T-helper 1 cell treated with Interleukin-12 subunit alpha and Interleukin-12 subunit beta and Interleukin-4 antibody, amounts not matched to agents 30 μg/mL and 1 μg/mL, for 36 hours (primary cell): ENCODE data around the gene CD200R1L.

Source experiments
- H3K27ac Mint-ChIP-seq: one replicate; pipeline ENCODE4 v1.8.0; 2021; ENCODE audit warnings: mild to moderate bottlenecking, mixed read lengths
- H3K27me3 Mint-ChIP-seq: one replicate; pipeline ENCODE4 v1.8.0; 2021; ENCODE audit warnings: low read depth, mixed read lengths
- H3K36me3 Mint-ChIP-seq: one replicate; pipeline ENCODE4 v1.8.0; 2021; ENCODE audit warnings: low read depth, mixed read lengths
- H3K4me1 Mint-ChIP-seq: one replicate; pipeline ENCODE4 v1.8.0; 2021; ENCODE audit warnings: low read depth, mixed read lengths
- H3K4me3 Mint-ChIP-seq: one replicate; pipeline ENCODE4 v1.8.0; 2021; ENCODE audit warnings: mild to moderate bottlenecking, moderate library complexity, mixed read lengths
- H3K9me3 Mint-ChIP-seq: one replicate; pipeline ENCODE4 v1.8.0; 2021; ENCODE audit warnings: mixed read lengths

CD200R1L gene

DNA sequence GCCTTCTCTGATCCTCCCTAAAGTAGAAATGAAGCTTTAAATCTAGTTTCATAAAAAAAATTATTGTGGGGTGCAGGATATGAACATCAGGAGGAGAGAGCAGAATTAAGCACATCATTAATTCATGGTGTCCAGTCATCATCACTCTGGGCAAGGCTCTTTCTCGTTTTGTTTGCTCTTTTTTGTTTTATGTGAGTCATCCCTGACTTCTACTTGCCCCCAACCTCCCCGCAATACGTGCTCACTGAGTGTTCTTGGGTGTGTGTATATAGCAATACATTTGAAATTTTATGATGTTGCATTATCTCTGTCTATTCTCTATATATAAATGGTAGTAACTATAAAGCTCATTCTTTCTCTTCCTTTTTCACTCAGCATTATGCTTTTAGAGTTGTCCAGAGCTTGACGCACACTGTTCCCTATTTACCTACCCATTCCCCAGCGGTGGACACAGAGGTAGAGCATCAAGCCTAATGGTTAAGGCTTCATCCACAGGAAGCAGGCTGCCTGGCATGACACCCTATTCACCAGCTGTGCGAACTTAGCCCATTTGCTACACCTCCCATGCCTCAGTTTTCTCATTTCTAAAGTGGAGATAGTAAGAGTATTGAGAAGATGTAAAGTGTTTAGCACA, 72.3 kb downstream of the CD200R1L start:
- peaks cover 32% of the 10 kb centered on the region for H3K4me1 Mint-ChIP-seq
- no peaks in the 10 kb centered on the region for H3K9me3 Mint-ChIP-seq
- H3K27ac Mint-ChIP-seq = no peak overlapping the region
- H3K27me3 Mint-ChIP-seq = peaks cover 4% of the 10 kb centered on the region
- H3K4me3 Mint-ChIP-seq = no peak overlapping the region
- H3K36me3 Mint-ChIP-seq = peaks cover 6% of the 10 kb centered on the region

DNA sequence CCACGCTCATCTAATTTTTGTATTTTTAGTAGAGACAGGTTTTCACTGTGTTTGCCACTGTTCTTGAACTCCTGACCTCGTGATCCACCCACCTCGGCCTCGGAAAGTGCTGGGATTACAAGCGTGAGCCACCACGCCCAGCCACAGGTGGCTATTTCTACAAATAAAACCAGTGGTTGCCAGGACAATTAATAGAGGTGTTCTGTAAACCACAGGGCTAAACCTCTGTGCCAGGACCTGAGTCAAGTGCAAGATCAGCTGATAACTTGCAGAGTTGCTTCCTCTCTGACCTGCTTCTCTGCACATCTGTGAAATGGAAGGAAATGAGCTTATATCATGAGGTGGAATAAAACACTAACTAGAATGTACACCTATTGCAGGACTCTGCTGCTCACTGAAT, 72.8 kb downstream of the CD200R1L start:
- H3K27ac Mint-ChIP-seq = peak overlapping the region; percentile 34
- peaks cover 6% of the 10 kb centered on the region for H3K36me3 Mint-ChIP-seq
- H3K27me3 Mint-ChIP-seq = no peaks in the 10 kb centered on the region
- H3K9me3 Mint-ChIP-seq = no peaks in the 10 kb centered on the region
- peaks cover 33% of the 10 kb centered on the region for H3K4me1 Mint-ChIP-seq
- H3K4me3 Mint-ChIP-seq = no peak overlapping the region

DNA sequence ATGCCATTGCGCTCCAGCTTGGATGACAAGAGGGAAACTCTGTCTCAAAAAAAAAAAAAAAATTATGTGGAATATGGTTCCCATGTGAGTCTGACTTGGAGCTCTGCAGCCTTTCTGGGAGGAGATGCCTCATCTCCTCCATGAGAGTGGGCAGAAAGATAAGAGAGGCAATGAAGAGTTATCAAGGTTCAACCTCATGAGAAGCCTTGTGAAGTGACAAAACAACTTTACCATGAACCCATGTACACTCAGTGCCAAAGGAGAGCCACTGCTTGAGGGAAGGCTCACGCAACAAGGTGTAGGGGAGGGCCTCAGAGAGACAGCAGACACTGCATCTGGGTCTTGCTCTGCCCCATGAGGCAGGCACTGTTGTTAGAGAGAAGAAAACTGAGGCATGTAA, 75.7 kb downstream of the CD200R1L start:
- H3K4me3 Mint-ChIP-seq = no peak overlapping the region
- H3K27me3 Mint-ChIP-seq = no peaks in the 10 kb centered on the region
- no peak overlapping the region for H3K27ac Mint-ChIP-seq
- H3K4me1 Mint-ChIP-seq = peaks cover 32% of the 10 kb centered on the region
- H3K9me3 Mint-ChIP-seq = no peaks in the 10 kb centered on the region
- peaks cover 2% of the 10 kb centered on the region for H3K36me3 Mint-ChIP-seq

DNA sequence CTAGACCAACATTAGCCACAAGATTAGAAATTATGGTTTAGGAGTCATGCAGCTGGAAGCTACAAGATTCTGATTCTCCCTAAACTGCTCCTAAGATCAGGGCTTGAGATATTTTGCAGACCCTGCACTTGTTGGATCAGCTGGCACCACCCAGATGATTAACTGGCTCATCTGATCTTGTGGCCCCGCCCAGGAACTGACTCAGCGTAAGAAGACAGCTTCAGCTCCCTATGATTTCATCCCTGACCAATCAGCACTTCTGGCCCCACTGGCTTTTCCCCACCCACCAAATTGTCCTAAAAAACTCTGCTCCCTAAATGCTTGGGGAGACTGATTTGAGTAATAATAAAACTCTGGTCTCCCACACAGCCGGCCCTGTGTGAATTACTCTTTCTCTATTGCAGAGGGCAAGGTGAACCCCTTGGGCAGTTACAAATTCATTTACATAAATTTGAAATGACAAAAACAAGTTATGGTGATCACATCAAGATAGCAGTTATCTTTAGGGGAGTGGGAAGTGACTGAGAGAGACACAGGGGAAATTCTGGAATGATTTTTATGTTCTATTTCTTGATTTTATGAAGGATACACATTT, 76.5 kb downstream of the CD200R1L start:
- H3K9me3 Mint-ChIP-seq = no peaks in the 10 kb centered on the region
- H3K4me3 Mint-ChIP-seq = no peak overlapping the region
- no peaks in the 10 kb centered on the region for H3K27me3 Mint-ChIP-seq
- H3K36me3 Mint-ChIP-seq = peaks cover 2% of the 10 kb centered on the region
- H3K27ac Mint-ChIP-seq = no peak overlapping the region
- H3K4me1 Mint-ChIP-seq = peaks cover 28% of the 10 kb centered on the region

DNA sequence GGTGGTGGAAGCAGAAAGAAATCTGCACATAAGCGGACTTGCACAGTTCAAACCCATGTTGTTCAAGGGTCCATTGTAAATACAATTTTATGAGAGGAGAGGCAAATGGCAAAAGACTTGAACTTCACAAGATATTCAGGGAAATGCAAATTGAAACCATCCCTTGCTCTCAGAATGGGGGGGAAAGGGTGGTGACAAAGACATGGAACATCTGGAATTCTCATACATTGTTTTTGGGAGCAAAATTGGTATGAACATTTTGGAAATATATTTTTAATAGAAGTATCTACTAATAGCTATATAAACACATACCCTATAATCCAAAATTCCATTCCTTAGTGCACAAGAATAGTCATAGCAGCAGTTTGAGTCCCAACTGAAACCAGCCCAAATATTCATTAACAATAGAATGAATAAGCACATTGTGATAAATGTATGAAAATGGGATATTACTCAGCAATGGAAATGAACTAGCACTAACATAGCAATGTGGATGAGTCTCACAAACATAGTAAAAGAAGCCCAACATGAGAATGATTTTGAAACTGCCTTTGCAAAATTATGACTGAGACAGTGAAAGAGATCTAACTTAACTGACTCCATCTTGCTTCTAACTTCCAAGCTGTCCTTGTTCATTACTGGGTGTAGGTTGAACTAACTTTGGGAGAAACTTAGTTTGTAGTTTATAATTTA, 77.2 kb downstream of the CD200R1L start:
- Mint-ChIP-seq H3K4me1 (peaks cover 23% of the 10 kb centered on the region), H3K27ac (no peak overlapping the region), H3K27me3 (no peaks in the 10 kb centered on the region), H3K9me3 (no peaks in the 10 kb centered on the region), H3K4me3 (no peak overlapping the region), H3K36me3 (peaks cover 2% of the 10 kb centered on the region)

DNA sequence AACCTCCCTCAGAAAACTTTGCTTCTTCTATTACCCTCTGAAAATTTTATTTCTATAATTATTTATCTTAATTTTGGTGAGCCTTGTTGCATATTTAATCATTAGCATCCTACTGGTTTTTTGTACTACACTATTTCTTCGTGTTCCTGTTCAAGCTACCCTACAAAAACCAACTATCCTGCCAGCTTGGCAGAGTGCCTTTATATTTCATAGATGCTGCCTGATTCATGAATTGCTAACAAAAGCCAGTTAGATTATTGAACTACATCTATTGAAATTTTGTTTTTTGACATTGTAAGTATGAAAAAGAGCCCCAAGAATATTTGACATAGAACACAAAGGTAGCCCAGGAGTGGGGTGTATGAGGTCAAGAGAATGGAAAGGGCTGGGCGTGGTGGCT, 78.9 kb downstream of the CD200R1L start:
- no peak overlapping the region for H3K4me3 Mint-ChIP-seq
- no peak overlapping the region for H3K27ac Mint-ChIP-seq
- H3K36me3 Mint-ChIP-seq = peaks cover 2% of the 10 kb centered on the region
- H3K27me3 Mint-ChIP-seq = no peaks in the 10 kb centered on the region
- no peaks in the 10 kb centered on the region for H3K9me3 Mint-ChIP-seq
- H3K4me1 Mint-ChIP-seq = peaks cover 16% of the 10 kb centered on the region

DNA sequence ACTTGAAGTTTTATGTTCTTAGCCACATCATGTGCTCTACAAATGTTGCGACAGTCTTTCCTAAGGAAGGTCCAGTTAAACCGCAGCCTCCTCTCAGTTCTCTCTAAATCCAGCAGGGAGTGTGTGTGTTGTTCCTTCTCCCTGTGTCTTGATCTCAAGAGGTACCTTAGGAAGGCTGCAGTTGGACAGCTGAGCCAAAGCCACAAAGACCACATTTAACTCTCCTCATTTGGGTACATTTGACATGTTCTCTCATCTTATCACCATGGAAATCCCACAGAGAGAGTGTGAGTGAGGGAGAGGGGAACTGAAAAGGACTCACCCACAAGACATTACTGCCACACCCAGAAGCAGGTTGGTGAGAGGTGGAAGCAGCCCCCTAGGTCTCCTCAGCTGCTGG, 79.5 kb downstream of the CD200R1L start:
- H3K27ac Mint-ChIP-seq = no peak overlapping the region
- H3K4me3 Mint-ChIP-seq = no peak overlapping the region
- peaks cover 13% of the 10 kb centered on the region for H3K4me1 Mint-ChIP-seq
- no peaks in the 10 kb centered on the region for H3K27me3 Mint-ChIP-seq
- no peaks in the 10 kb centered on the region for H3K9me3 Mint-ChIP-seq
- H3K36me3 Mint-ChIP-seq = peaks cover 2% of the 10 kb centered on the region
